ENCODE measurements around the gene MLXIP. TPM values are rescaled to one million over a fixed set of nuclear protein-coding genes. Genes with fewer than 3 reads are reported as not detected.

Gene MLXIP
- total and polyA plus RNA-seq, 9 of the 15 experiments (the other 6 are each of a cell fraction or from before 2014, with no cell fraction given), result 2.2 to 66.3 (median 18.1) TPM

GRCh38 chr12:122078141-122079032 lies at the start of gene MLXIP (continued):
- TF ChIP-seq ZBTB2 (IDR thresholded peaks at IDR 0.05), result peak; percentile 15; the same call in 1 of the 2 replicates
- peak; percentile 99 for TF ChIP-seq ZNF384 (IDR thresholded peaks at IDR 0.05; ENCODE audit: low read depth, low read length)
- TF ChIP-seq THRAP3 (IDR thresholded peaks at IDR 0.05; ENCODE audit: borderline replicate concordance), result no peak
- no peak for TF ChIP-seq ZSCAN32 (CRISPR knock-in tag; IDR thresholded peaks at IDR 0.05)
- TF ChIP-seq CBX5 (IDR thresholded peaks at IDR 0.05; ENCODE audit: borderline replicate concordance, low read depth), result no peak
- peak; percentile 32; the same call in 1 of the 2 replicates for TF ChIP-seq SUPT5H (IDR thresholded peaks at IDR 0.05)
- TF ChIP-seq SPI1 (IDR thresholded peaks at IDR 0.05; ENCODE audit: borderline replicate concordance, low read depth, low read length), result peak; percentile 96
- no peak for TF ChIP-seq CLOCK (CRISPR knock-in tag; IDR thresholded peaks at IDR 0.05; ENCODE audit: borderline replicate concordance)
- TF ChIP-seq JUNB (CRISPR knock-in tag; conservative IDR thresholded peaks at IDR 0.05), result no peak
- no peak for TF ChIP-seq MCM2 (IDR thresholded peaks at IDR 0.05; ENCODE audit: low read depth)
- TF ChIP-seq SMAD4 (CRISPR knock-in tag; conservative IDR thresholded peaks at IDR 0.05), result peak; percentile 92
- TF ChIP-seq TARDBP (IDR thresholded peaks at IDR 0.05), result peak; percentile 63; the same call in 1 of the 2 replicates
- no peak for TF ChIP-seq ZNF830 (CRISPR knock-in tag; IDR thresholded peaks at IDR 0.05)

Data from K562 (cell line).